ENCODE results near the gene TKTL1.
"Not testable (repeated sequence)": the region's sequence is repeated elsewhere in the genome, so short reads cannot be mapped to it uniquely, and the experiment has no call there.

The TKTL1 gene

DNA sequence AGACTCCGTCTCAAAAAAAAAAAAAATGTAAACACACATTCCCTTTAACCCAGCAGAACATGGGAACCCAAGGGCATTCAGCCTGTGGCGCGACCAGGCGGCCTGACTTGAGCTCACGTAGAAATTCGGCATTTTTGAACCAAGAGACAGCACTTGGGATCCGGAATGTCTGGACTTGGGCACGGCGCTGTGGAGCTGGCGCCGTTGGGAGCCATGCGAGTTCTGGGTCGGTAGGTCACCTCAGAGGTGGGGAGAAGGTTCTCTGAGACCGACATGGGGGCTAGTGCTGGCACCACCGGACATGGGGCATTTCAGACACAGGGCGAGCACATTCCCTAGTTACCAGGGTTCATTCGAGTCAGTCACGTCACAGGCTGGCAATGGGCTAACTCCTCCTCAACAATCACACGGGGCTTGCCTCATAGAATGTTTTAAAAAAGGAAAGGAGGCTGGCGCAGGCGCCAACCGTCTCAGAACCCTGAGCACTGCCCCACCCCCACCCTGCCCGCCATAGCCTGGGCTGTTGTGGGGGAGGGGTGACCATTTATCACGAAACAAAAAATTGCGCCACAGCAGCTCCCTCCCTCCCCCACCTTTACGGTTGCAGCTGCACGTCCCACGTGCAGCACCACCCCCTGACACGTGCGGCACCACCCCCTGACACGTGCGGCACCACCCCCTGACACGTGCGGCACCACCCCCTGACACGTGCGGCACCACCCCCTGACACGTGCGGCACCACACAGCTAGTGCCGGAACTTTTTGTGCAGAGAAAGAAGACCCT, 612 bp upstream of the TKTL1 start, which contains the start of gene TEX28:
TSS of gene TEX28 (minus strand) at position 334 of the 784 bp plus-strand sequence. CDS start 3,007 bp downstream, outside the sequence.
- Histone ChIP-seq H3K9ac (no peak within 1 kb of the TSS), H3K36me3 (ENCODE audit: control insufficient read depth, insufficient read depth, low read length) (no peaks in the 10 kb centered on the region), H3K4me1 (no peaks in the 10 kb centered on the region), H2AFZ (no peak within 1 kb of the TSS), H3K9me3 (ENCODE audit: control insufficient read depth, low read length) (no peaks in the 10 kb centered on the region), H3K4me2 (ENCODE audit: low read length) (no peak within 1 kb of the TSS), H3K27ac (no peak within 1 kb of the TSS), H3K27me3 (ENCODE audit: control insufficient read depth, insufficient read depth, low read length) (no peaks in the 10 kb centered on the region), H3K4me3 (ENCODE audit: low read depth, low read length) (no peak within 1 kb of the TSS), H3K79me2 (no peaks in the 10 kb centered on the region)
- TF ChIP-seq, protein P1, sequence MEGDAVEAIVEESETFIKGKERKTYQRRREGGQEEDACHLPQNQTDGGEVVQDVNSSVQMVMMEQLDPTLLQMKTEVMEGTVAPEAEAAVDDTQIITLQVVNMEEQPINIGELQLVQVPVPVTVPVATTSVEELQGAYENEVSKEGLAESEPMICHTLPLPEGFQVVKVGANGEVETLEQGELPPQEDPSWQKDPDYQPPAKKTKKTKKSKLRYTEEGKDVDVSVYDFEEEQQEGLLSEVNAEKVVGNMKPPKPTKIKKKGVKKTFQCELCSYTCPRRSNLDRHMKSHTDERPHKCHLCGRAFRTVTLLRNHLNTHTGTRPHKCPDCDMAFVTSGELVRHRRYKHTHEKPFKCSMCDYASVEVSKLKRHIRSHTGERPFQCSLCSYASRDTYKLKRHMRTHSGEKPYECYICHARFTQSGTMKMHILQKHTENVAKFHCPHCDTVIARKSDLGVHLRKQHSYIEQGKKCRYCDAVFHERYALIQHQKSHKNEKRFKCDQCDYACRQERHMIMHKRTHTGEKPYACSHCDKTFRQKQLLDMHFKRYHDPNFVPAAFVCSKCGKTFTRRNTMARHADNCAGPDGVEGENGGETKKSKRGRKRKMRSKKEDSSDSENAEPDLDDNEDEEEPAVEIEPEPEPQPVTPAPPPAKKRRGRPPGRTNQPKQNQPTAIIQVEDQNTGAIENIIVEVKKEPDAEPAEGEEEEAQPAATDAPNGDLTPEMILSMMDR (IDR thresholded peaks at IDR 0.05): no peak

DNA sequence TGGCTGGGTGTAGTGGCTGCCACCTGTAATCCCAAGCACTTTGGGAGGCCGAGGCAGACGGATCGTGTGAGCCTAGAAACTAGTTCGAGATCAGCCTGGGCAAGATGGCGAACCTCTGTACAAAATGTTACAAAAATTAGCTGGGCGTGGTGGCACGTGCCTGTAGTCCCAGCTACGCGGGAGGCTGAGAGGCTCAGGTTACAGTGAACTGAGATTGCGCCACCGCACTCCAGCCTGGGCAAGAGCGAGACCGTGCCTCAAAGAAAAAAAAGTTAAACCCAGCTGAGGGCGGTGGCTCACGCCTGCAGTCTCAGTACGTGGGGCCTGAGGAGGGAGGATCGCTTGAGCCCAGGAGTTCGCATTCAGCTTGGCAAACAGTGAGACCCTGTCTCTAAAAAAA, 1.1 kb downstream of the TKTL1 start:
- H2AFZ ChIP-seq: no peak overlapping the region
- H3K27ac ChIP-seq: no peak overlapping the region
- TF ChIP-seq, protein P1 (IDR thresholded peaks at IDR 0.05): no peak

DNA sequence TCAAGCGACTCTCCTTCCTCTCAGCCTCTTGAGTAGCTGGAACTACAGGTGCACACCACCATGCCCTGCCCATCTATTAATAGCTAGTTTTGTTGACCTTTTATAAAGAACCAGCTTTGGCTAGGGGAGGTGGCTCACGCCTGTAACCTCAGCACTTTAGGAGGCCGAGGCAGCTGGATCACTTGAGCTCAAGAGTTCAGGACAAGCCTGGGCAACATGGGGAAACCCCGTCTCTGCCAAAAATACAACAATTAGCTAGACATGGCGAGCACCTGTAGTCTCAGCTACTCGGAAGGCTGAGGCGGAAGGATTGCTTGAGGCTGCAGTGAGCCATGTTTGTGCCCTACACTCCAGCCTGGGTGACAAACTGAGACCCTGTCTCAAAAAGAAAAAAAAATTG, 2.7 kb downstream of the TKTL1 start:
- Histone ChIP-seq H3K4me1 (no peaks in the 10 kb centered on the region), H3K79me2 (no peaks in the 10 kb centered on the region), H3K4me2 (ENCODE audit: low read length) (no peak overlapping the region), H3K9ac (no peak overlapping the region), H3K4me3 (ENCODE audit: low read depth, low read length) (no peak overlapping the region), H3K9me3 (ENCODE audit: control insufficient read depth, low read length) (no peaks in the 10 kb centered on the region), H3K27me3 (ENCODE audit: control insufficient read depth, insufficient read depth, low read length) (no peaks in the 10 kb centered on the region), H3K27ac (no peak overlapping the region), H3K36me3 (ENCODE audit: control insufficient read depth, insufficient read depth, low read length) (no peaks in the 10 kb centered on the region), H2AFZ (no peak overlapping the region)
- TF ChIP-seq, protein P1 (IDR thresholded peaks at IDR 0.05): no peak

More for the DNA sequence above, 1.1 kb downstream of the TKTL1 start:
- Histone ChIP-seq H3K79me2 (no peaks in the 10 kb centered on the region), H3K36me3 (ENCODE audit: control insufficient read depth, insufficient read depth, low read length) (no peaks in the 10 kb centered on the region), H3K4me1 (no peaks in the 10 kb centered on the region), H3K9ac (no peak overlapping the region), H3K27me3 (ENCODE audit: control insufficient read depth, insufficient read depth, low read length) (no peaks in the 10 kb centered on the region), H3K9me3 (ENCODE audit: control insufficient read depth, low read length) (no peaks in the 10 kb centered on the region), H3K4me3 (ENCODE audit: low read depth, low read length) (no peak overlapping the region), H3K4me2 (ENCODE audit: low read length) (no peak overlapping the region)

DNA sequence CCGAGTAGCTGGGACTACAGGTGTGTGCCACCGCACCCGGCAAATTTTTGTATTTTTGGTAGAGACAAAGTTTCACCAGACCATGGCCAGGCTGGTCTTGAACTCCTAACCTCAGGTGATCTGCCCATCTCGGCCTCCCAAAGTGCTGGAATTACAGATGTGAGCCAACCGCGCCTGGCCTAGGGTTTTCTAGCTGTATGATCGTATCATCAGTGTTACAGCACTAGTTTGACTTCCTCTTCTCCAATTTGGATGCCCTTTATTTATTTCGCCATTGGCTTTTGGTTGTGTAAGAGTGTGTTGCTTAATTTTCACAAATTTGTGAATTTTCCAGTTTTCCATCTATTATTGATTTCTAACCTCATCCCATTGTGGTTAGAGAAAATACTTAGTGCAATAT, 5.2 kb downstream of the TKTL1 start:
- H3K9me3 ChIP-seq (ENCODE audit: control insufficient read depth, low read length): no peaks in the 10 kb centered on the region
- no peak overlapping the region for H3K4me3 ChIP-seq (ENCODE audit: low read depth, low read length)
- no peaks in the 10 kb centered on the region for H3K36me3 ChIP-seq (ENCODE audit: control insufficient read depth, insufficient read depth, low read length)
- H2AFZ ChIP-seq: no peak overlapping the region
- TF ChIP-seq, protein P1 (IDR thresholded peaks at IDR 0.05): no peak
- no peaks in the 10 kb centered on the region for H3K4me1 ChIP-seq
- H3K79me2 ChIP-seq: no peaks in the 10 kb centered on the region
- H3K27me3 ChIP-seq (ENCODE audit: control insufficient read depth, insufficient read depth, low read length): no peaks in the 10 kb centered on the region
- H3K9ac ChIP-seq: no peak overlapping the region
- no peak overlapping the region for H3K27ac ChIP-seq
- H3K4me2 ChIP-seq (ENCODE audit: low read length): no peak overlapping the region

DNA sequence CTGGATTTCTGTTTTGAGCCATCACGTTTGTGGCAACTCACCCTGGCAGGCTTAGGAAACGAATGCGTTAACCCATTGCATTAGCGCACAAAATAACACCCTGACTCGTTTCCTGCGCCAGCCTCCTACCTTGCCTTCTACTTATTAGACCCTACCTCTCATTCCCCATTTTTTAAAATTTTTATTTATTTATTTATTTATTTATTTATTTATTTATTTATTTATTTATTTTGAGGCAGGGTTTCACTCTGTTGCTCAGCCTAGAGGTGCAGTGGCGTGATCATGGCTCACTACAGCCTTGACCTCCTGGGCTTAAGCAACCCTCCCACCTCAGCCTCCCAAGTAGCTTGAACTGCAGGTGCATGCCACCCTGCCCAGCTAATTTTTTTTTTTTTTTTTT, 7.4 kb downstream of the TKTL1 start:
- H3K9me3 ChIP-seq (ENCODE audit: control insufficient read depth, low read length); H3K4me3 ChIP-seq (ENCODE audit: low read depth, low read length); H3K4me2 ChIP-seq (ENCODE audit: low read length); H3K36me3 ChIP-seq (ENCODE audit: control insufficient read depth, insufficient read depth, low read length); H3K27ac ChIP-seq; H3K4me1 ChIP-seq; H3K27me3 ChIP-seq (ENCODE audit: control insufficient read depth, insufficient read depth, low read length); H2AFZ ChIP-seq; H3K79me2 ChIP-seq; H3K9ac ChIP-seq: not testable (repeated sequence)
